Erythroblast (primary cell): ENCODE data around the gene ROMO1.

Source experiments
- GATA1 ChIP-seq: IDR thresholded peaks from 2 replicates; pipeline ENCODE4 v1.6.1; 2011; ENCODE audit warnings: low read depth, mild to moderate bottlenecking, control low read depth, low read length, moderate library complexity
- POLR2A ChIP-seq: IDR thresholded peaks from 2 replicates; pipeline ENCODE4 v1.6.1; 2011; ENCODE audit warnings: mild to moderate bottlenecking, low read length

GRCh38 chr20:35721621-35722020 is 22.4 kb downstream of the ROMO1 start:
- TF ChIP-seq POLR2A = no peak
- TF ChIP-seq GATA1 = no peak
